Activated T-cell treated with anti-CD3 and anti-CD28 coated beads, Interleukin-2, amount 50 U/mL, for 24 hours (primary cell): ENCODE data around the gene C10orf105.

ENCODE experiments used
- DNase-seq: peaks from one replicate; pipeline ENCODE4 v3.0.0-alpha.2; 2020
- H3K27ac Mint-ChIP-seq: 2 replicates; pipeline ENCODE4 v1.8.0; 2020; ENCODE audit warnings: mild to moderate bottlenecking, mixed read lengths
- H3K27me3 Mint-ChIP-seq: 2 replicates; pipeline ENCODE4 v1.8.0; 2020; ENCODE audit warnings: mixed read lengths
- H3K36me3 Mint-ChIP-seq: 2 replicates; pipeline ENCODE4 v1.8.0; 2020; ENCODE audit warnings: low read depth, mixed read lengths
- H3K4me1 Mint-ChIP-seq: 2 replicates; pipeline ENCODE4 v1.8.0; 2020; ENCODE audit warnings: low read depth, mixed read lengths
- H3K4me3 Mint-ChIP-seq: 2 replicates; pipeline ENCODE4 v1.8.0; 2020; ENCODE audit warnings: mild to moderate bottlenecking, moderate library complexity, mixed read lengths
- H3K9me3 Mint-ChIP-seq: 2 replicates; pipeline ENCODE4 v1.8.0; 2020; ENCODE audit warnings: mixed read lengths

C10orf105 gene, protein sequence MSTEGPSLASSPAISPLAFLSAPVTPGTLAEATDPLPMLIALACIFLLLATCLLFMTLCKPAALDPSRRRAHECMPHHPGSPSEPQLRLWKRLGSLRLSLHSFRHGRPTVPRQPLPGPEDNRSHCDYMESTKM

DNA sequence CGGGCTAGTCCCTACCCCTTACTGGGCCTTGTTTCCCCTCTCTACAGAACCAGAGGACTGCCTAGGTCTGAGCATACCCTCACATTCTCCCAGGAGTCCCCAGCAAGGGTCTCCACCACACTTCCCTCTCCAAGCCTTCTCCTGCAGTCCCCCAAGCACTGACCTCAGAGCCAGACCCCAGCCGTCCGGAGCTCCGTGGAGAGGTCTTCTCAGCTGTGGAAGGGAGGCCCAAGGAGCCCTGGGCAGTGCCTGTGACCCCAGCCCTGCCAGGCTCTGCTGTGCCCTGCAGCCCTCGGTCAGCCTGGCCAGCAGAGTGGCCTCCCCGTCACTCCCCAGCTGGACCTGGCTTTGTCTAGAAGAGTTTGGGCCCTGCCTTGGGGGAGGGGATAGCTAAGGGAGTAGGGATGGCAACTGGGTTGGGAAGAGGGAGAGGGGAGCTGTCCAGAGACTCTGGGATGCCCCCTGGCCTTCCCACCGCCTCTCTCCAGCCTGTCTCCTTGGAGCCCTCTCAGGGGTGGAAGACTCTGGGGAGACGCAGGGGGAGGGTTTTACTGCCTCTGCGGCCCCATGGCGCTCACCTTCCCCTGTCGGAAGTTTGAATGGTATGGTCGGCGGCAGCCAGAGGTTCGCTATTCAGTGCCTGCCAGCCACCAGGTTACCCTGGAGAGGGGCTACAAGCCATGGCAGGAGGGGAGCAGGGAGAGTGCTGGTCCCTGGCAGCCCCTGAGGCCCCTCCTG is at the start of gene C10orf105:
Gene C10orf105, minus strand, starts transcription at position 315 of the 738 bp plus-strand sequence. CDS start 3,441 bp downstream, outside the sequence.
- DNase-seq: no peak
- H3K4me3 Mint-ChIP-seq: no peak within 1 kb of the TSS
- no peaks in the 10 kb centered on the region for H3K36me3 Mint-ChIP-seq
- peaks cover 50% of the 10 kb centered on the region for H3K4me1 Mint-ChIP-seq
- no peaks in the 10 kb centered on the region for H3K27me3 Mint-ChIP-seq
- H3K9me3 Mint-ChIP-seq: no peaks in the 10 kb centered on the region
- H3K27ac Mint-ChIP-seq: peak within 1 kb of the TSS; percentile 70

DNA sequence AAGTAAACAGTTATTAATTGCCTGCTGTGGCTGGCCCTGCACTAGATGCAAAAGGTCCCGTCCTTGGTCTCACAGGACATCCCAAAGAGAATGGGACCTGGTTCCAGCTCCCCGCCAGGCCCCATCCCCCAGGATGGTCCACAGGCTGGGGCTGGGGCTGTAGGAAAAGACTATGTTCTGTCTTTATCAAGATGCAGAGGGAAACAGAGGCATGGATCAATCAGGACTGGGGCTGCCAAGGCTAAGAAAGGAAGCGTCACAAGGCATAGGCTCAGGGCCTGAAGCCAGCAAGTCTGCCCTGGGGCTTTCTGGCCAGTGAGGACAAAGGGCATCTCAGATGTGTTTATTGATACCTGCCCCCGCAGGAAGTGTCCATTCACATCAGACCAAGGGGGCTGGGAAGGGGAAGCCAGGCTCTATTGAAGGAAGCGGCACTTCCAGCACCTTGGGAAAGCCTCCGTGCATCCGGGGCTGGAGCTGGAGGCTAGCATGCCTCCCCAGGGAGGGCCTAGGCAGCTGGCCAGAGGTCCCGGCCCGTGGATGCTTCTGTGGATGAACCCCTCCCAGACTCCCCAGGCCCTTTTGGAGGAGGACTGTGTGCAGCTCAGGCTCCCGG is 48.0 kb upstream of the C10orf105 start:
- Mint-ChIP-seq H3K4me1 (peaks cover 95% of the 10 kb centered on the region), H3K27me3 (no peaks in the 10 kb centered on the region), H3K4me3 (peak overlapping the region; percentile 47), H3K36me3 (peaks cover 92% of the 10 kb centered on the region), H3K27ac (peak overlapping the region; percentile 97), H3K9me3 (no peaks in the 10 kb centered on the region)
- no peak for DNase-seq

DNA sequence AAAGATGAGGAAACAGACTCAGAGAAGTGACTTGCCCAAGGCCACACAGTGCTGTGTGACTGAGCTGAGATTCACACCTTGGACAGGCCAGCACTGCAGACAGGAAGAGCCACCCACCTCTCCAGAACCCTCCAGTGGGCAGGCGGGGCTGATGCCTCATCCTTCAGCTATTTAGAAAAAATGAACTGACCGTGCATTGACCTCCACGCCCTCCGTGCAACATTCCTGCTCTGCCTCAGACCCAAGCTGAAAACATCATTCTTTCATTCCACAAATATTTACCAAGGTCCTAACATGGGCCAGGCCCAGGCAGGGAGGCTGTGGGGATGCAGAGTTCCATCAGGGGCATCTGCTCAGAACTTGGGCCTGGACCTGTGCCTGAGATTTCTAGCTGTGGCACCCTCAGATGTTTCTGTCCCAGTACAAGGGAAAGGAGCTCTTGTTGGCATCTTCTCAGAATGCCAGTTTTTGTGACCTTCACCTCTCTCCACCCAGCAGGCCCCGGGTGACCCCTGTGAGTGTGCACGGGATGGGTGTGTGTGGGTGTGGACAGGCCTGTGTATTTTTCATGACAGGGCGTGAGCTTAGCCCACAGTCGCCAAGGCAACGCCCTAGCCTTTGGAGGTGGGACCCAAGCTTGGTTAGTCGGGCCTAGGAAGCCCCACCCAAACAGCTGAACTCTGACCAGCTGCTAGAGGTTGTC is 47.3 kb upstream of the C10orf105 start:
- no peak for DNase-seq

DNA sequence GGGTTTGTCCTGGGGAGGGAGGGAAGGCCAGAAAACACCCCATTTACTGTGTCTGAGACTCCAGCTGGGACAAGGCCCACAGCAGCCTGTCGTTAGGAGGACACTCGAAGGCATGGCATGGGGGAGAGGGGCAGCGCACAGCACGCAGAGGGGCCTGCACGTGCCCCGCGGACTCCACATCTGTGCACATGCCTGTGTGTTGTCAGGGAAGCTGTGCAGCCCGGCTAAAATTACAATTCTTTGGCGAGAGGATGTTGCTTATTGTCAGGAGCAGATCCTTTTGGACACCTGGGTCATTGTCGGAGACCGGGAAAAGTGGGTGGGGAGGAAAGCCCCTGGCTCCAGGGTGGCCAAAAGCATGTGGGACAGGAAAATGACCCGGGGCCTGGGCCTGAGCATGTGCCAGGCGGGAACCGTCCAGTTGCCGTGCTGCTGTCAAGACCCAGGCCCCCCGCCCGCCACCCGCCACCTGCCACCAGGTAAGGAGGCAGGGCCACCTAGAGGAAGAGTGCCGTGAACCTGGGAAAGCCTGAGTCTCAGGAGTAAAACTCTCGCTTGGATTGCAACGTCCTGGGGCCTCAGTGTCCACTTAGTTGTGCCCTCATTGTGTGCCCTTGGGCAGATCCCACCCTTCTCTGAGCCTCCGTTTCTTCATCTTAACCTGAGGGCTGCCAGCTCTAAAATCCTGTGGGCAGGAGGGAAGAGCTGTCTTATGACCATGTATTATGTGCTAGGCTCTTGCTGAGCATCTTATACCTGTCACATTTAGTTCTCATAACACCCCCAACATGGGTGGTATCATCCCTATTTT is 46.5 kb upstream of the C10orf105 start:
- Mint-ChIP-seq H3K27ac (peak overlapping the region; percentile 97), H3K4me3 (no peak overlapping the region), H3K27me3 (no peaks in the 10 kb centered on the region), H3K4me1 (peaks cover 96% of the 10 kb centered on the region), H3K36me3 (peaks cover 92% of the 10 kb centered on the region), H3K9me3 (no peaks in the 10 kb centered on the region)
- DNase-seq: no peak

More for the DNA sequence above, 47.3 kb upstream of the C10orf105 start:
- H3K9me3 Mint-ChIP-seq: no peaks in the 10 kb centered on the region
- H3K27ac Mint-ChIP-seq: peak overlapping the region; percentile 97
- peak overlapping the region; percentile 47 for H3K4me3 Mint-ChIP-seq
- H3K4me1 Mint-ChIP-seq: peaks cover 96% of the 10 kb centered on the region
- H3K27me3 Mint-ChIP-seq: no peaks in the 10 kb centered on the region
- peaks cover 92% of the 10 kb centered on the region for H3K36me3 Mint-ChIP-seq

DNA sequence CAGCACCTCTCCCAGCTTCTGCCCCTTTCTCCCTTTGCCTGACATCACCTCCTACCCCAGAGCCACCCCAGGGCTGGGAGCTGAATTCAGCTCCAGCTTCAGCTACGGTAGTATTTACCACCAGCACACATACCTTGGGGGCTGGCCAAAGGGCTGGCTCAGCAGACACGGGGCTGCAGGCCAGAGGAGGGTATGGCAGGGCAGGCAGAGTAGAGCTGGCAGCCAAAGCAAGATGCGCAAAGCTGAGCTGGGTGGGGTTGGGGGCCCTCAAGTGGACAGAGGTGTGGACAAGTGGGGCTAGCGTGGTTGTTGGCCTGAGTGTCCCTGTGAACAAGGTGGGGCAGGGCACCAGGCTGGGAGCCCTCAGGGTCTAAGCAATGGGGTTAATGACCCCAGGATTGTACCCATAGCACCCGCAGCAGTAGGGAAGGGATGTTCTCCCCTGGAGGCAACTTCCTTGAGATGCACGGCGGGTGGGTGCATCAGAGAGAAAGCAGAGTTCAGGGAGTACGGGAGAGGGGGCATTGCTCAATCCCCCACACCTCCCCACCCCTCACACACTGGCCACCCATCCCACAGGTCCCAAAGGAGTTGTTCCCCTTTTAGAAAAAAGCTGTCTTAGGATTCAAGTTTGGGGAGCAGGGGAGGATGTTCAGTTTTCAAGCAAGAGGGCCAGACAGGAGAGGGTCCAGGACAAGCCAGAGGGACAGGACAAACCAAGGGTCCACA is 45.8 kb upstream of the C10orf105 start:
- DNase-seq: no peak
- Mint-ChIP-seq H3K36me3 (peaks cover 92% of the 10 kb centered on the region), H3K27ac (peak overlapping the region; percentile 97), H3K9me3 (no peaks in the 10 kb centered on the region), H3K4me1 (peaks cover 96% of the 10 kb centered on the region), H3K4me3 (peak overlapping the region; percentile 33), H3K27me3 (no peaks in the 10 kb centered on the region)

DNA sequence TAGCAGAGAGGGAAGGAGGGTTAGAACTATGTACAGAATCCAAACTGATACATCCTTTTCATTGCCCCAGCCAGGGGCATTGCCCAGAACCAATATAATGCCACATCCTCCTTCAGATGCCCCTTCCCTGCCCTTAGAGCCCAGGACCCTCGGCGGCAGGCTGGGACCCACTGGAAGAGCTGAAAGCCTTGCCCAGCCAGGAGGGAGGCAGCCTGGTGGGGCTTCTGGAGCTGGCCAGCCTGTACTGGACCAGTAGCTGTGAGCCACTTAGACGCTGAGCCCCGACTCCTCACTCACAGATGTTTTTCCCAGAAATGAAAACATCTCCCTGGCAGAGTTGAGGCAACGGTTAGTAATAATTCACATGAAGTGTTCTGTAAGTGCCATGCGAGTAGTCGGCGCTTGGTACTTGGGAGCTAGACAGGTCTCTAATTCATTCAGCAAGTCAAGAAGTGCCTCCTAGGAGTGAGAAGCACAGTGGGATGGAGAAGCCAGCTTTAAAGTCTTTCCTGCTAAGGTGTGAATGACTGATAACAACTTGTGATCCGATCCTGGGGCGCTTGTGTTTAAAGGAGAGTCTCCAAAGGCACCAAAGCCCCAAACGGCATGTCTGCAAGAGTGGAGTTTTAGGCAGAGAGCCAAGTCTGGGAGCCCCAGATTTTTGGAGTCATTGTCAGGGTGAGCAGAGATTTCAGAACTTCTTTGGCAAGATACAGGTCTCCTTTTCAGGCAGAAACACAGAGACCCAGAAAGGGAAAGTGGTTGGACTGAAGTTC is 44.0 kb upstream of the C10orf105 start:
- DNase-seq: no peak
- peaks cover 93% of the 10 kb centered on the region for H3K36me3 Mint-ChIP-seq
- H3K9me3 Mint-ChIP-seq: no peaks in the 10 kb centered on the region
- no peaks in the 10 kb centered on the region for H3K27me3 Mint-ChIP-seq
- peaks cover 91% of the 10 kb centered on the region for H3K4me1 Mint-ChIP-seq
- no peak overlapping the region for H3K4me3 Mint-ChIP-seq
- peak overlapping the region; percentile 97 for H3K27ac Mint-ChIP-seq

DNA sequence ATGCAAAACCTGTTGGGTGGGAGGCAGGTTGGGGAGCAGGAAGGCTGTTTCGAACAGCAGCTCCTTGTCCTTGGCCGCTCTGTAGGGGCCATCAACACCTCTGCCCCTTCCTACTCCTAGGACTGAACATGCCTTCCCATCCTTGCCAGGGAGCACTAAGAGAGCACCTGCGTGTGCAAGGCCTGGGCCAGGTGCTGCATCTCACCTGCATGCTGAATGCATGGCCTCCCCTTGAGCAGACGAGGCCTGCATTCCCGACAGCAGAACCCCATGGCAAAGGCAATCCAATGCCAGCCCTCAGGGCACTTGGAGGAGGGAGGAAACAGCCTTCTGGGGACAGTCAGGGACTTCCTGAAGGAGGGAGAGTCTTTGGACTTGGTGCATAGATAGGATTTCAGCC is 42.7 kb upstream of the C10orf105 start:
- peak overlapping the region; percentile 97 for H3K27ac Mint-ChIP-seq
- no peak for DNase-seq

DNA sequence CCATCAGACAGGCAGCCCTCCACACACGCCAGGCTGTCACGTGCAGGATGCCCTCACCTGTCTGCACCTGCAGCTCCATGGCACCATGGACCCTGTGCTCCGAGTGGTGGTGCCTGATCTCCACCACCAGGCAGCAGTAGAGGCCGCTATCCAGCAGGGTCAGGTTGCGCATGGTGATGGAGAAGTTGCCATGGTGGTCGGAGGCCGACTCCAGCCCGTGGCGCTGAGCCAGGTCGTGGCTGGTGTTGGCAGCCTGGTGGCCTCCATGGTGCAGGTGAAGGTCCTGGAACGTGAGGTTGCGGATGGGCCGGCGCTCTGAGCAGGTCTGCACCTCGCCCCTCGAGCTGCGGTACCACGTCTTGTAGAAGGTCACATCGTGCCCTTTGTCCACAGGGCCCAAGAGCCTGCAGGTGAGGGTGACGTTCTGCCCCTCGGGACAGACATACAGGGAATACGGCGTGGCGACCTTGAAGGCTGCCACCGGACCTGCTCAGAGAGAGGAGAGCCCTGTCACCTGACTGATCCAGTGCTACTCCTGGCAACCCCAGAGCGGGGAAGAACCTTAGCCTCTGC is 42.0 kb upstream of the C10orf105 start:
- no peaks in the 10 kb centered on the region for H3K27me3 Mint-ChIP-seq
- no peaks in the 10 kb centered on the region for H3K9me3 Mint-ChIP-seq
- peaks cover 91% of the 10 kb centered on the region for H3K4me1 Mint-ChIP-seq
- no peak for DNase-seq
- H3K36me3 Mint-ChIP-seq: peaks cover 93% of the 10 kb centered on the region
- peak overlapping the region; percentile 97 for H3K27ac Mint-ChIP-seq
- no peak overlapping the region for H3K4me3 Mint-ChIP-seq

More for the DNA sequence above, 42.7 kb upstream of the C10orf105 start:
- no peaks in the 10 kb centered on the region for H3K9me3 Mint-ChIP-seq
- peaks cover 91% of the 10 kb centered on the region for H3K4me1 Mint-ChIP-seq
- no peaks in the 10 kb centered on the region for H3K27me3 Mint-ChIP-seq
- peaks cover 93% of the 10 kb centered on the region for H3K36me3 Mint-ChIP-seq
- H3K4me3 Mint-ChIP-seq: no peak overlapping the region

DNA sequence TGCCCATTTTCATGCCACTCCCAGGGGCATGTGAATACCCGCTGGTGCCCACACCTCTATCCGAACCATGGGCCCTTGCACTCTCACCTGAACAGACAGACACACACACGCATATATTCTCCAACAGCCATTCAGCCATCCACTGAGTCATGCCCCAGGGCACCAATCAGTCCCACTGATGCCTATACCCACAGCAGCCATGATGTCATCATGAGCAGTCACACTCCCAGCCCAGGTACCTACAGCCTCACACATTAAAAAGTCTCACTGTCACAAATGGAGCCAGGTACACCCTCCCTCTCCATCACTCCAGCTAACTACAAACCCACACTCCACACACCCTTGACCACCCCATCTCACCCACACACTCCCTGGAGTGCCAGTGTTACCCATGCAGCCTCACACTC is 41.5 kb upstream of the C10orf105 start:
- Mint-ChIP-seq H3K9me3 (no peaks in the 10 kb centered on the region), H3K27me3 (no peaks in the 10 kb centered on the region), H3K4me3 (no peak overlapping the region), H3K4me1 (peaks cover 91% of the 10 kb centered on the region), H3K27ac (peak overlapping the region; percentile 97), H3K36me3 (peaks cover 93% of the 10 kb centered on the region)
- peak; percentile 58 for DNase-seq

DNA sequence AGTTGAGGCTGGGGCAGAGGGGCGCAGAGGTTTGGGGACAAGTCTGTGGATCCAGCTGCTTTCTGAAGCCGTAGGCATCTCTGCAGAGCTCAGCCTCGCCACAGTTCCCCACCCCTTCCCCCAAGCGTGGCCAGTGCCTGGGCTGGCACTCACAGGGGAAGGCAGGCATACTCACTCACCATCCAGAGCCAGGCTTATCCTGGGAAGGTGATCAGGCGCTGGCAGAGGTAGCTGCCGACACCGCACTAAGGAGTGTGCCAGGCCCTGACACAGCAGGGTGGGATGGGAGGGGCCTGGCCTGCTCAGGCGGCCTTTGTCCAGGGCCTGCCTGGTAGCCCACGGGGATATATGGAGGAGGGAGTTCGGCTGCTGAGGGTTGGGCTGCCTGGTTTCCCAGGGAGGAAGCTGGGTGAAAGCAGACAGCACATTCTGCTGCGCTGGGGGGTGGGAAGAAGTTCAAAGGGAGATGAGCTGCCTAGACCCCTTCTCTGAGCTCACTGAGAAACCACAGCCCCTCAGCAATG is 37.9 kb upstream of the C10orf105 start:
- Mint-ChIP-seq H3K4me3 (peak overlapping the region; percentile 58), H3K27ac (peak overlapping the region; percentile 94), H3K27me3 (no peaks in the 10 kb centered on the region), H3K4me1 (peaks cover 90% of the 10 kb centered on the region), H3K9me3 (no peaks in the 10 kb centered on the region), H3K36me3 (peaks cover 90% of the 10 kb centered on the region)
- peak; percentile 52 for DNase-seq

DNA sequence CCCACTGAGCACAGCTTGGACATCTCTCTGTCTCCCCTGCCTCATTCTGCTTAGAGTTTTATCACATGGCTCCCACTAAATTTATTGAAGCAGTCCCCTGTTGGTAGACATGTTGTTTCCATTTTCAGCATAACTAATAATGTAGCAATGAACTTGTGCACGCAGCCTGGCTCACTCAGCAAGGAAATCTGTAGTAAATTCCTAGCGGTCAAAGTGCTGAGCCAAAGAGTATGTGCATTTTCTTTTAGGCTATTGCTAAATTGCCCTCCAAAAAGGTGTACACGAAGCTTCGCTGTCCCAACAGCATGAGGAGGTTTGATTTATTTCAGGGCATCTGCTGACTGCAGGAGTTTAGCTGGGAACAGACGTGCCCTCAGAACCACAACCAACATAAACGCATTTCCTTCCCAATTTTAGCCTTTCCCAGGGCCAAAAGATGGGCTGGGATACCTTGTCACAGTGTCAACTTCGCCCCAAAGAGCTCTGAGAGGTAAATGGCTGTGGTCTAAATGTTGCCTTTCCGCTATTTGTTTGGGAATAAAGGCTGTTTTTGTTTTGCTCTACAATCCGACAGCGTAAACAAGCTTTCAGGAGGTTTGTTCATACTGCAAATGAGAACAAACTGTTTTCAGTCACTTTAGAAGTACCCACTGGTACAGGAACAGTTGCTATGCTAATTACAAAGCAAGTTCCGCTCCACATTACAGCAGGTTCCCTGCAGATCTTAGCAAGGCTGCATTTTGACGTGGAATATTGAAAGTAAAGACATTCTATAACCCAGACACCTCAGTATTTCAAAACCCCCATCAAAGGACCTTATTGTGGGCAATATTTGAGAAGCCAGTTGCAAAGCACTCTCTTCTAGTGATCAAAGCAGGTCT is 37.0 kb upstream of the C10orf105 start:
- Mint-ChIP-seq H3K36me3 (peaks cover 90% of the 10 kb centered on the region), H3K4me3 (peak overlapping the region; percentile 58), H3K4me1 (peaks cover 90% of the 10 kb centered on the region), H3K27me3 (no peaks in the 10 kb centered on the region), H3K27ac (peak overlapping the region; percentile 94), H3K9me3 (no peaks in the 10 kb centered on the region)
- no peak for DNase-seq
